Esophagus squamous epithelium (tissue), 5 donors: Measurements from ENCODE around the gene KLK5. TPM values are rescaled to one million over a fixed set of nuclear protein-coding genes. Genes with fewer than 3 reads are reported as not detected.
A peak's percentile ranks its signal among the peaks of the same experiment; 100 is the strongest.

Experiments used
- DNase-seq: peaks from one replicate; lab custom pipeline; 2025; lab: John Stamatoyannopoulos, UW
- H3K27ac ChIP-seq, 4 donors: fragments of 200-600 bp; sonication (generic); one replicate each; pipeline ENCODE4 v1.5.1; 2016 to 2019; ENCODE audit warnings: mild to moderate bottlenecking in 1 of 4
- H3K27me3 ChIP-seq, 4 donors: fragments of 200-600 bp; sonication (generic); 1 replicate in 3 of 4; 2 replicates in 1 of 4; pipeline versions ENCODE4 v1.5.1 to v1.6.0; 2017 to 2021; ENCODE audit warnings: antibody characterized with exemption in 1 of 4
- H3K36me3 ChIP-seq, 3 donors: fragments of 200-600 bp; sonication (generic); one replicate each; pipeline ENCODE4 v1.5.1; 2016 to 2019
- H3K4me1 ChIP-seq, 3 donors: fragments of 200-600 bp; sonication (generic); one replicate each; pipeline ENCODE4 v1.5.1; 2017 to 2019
- H3K4me3 ChIP-seq, 4 donors: fragments of 200-600 bp; sonication (generic); 1 replicate in 3 of 4; 2 replicates in 1 of 4; pipeline ENCODE4 v1.5.1; 2016 to 2019; ENCODE audit warnings: mild to moderate bottlenecking in 2 of 4, moderate library complexity in 1 of 4
- H3K9me3 ChIP-seq, 3 donors: fragments of 200-600 bp; sonication (generic); one replicate each; pipeline ENCODE4 v1.5.1; 2016 to 2019
- CTCF ChIP-seq, 6 experiments: fragments of 450-650 bp in 4 of 6; fragments of 200-600 bp in 2 of 6; sonication (generic) in 2 of 6; IDR thresholded peaks; one replicate each; pipeline ENCODE4 v1.5.1; 2016 to 2019; ENCODE audit warnings: antibody characterized with exemption in 6 of 6, mild to moderate bottlenecking in 4 of 6, moderate library complexity in 4 of 6
- POLR2A ChIP-seq, 4 donors: fragments of 450-650 bp; IDR thresholded peaks; one replicate each; pipeline ENCODE4 v1.6.1; 2017; ENCODE audit warnings: antibody characterized with exemption in 4 of 4, mild to moderate bottlenecking in 4 of 4, moderate library complexity in 3 of 4
- WGBS, 2 donors: methylation state at CpG; one replicate each; pipeline ENCODE4 v1.1.5; 2018; 5-methylcytosine and 5-hydroxymethylcytosine counted together
- intact Hi-C: fragments of 100-400 bp; cut with DNase I; formaldehyde crosslinking; loops from one replicate; pipeline ENCODE4 v1.15.0; 2022
- total RNA-seq, 4 donors: library from RNA; depleted of rRNA; stranded (reverse); fragments of >200 nt; gene quantifications; one replicate each; pipeline ENCODE4 v1.1.0, GENCODE V29; 2016
- donor health status: DM: yes; HTN: yes; CAD: no.

The KLK5 gene
- total RNA-seq, 4 donors from 2014 or later = 5.9 to 84.7 (median 49.9) TPM

DNA sequence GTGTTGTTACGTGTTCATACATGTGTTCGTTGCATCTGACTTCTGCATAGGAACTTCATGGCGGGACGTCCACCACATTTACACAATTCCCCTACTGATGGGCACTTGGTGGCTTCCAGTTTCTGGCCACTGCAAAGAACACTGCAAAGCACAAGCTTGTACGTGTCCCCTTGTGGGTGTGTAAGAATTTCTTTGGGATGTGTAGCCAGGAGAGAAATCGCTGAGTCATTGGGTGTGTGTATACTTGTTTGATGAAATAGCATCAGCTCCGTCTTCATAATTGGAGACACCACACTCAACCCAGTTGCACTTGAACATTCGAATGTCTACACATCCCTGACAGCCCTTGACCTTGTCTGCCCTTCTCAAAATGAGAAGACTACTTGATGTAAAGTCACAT is 19.2 kb downstream of the KLK5 start:
- TF ChIP-seq POLR2A (IDR thresholded peaks at IDR 0.05) = no peak
- no peak for TF ChIP-seq CTCF (IDR thresholded peaks at IDR 0.05)
- Histone ChIP-seq H3K36me3 (no peaks in the 10 kb centered on the region), H3K9me3 (no peaks in the 10 kb centered on the region), H3K27me3 (peaks cover 0 to 35% (median 0%) of the 10 kb centered on the region in 4 donors), H3K4me3 (no peak overlapping the region), H3K4me1 (peaks cover 0 to 65% (median 3%) of the 10 kb centered on the region in 3 donors), H3K27ac (peak overlapping the region; percentile 64 to 89 (median 83))
- intact Hi-C loops = loop anchor here (5.0 kb wide), 1 partner anchor 84 kb away; the partner anchor contains the start of gene KLK10
- 24 to 44% methylated on average over 8 of the region's 8 CpGs for WGBS, 2 donors
- no peak for DNase-seq

- Histone ChIP-seq H3K4me1 (peaks cover 0 to 65% (median 3%) of the 10 kb centered on the region in 3 donors), H3K27me3 (peaks cover 0 to 41% (median 0%) of the 10 kb centered on the region in 4 donors), H3K4me3 (no peak overlapping the region), H3K27ac (peak overlapping the region; percentile 48 to 89 (median 83)), H3K36me3 (no peaks in the 10 kb centered on the region), H3K9me3 (no peaks in the 10 kb centered on the region)
- TF ChIP-seq POLR2A (IDR thresholded peaks at IDR 0.05) (no peak), CTCF (IDR thresholded peaks at IDR 0.05) (no peak)
- DNase-seq = no peak
- 32 to 33% methylated on average over 4 of the region's 4 CpGs for WGBS, 2 donors
- intact Hi-C loops = loop anchor here (5.0 kb wide), 1 partner anchor 85 kb away; the partner anchor contains the start of gene KLK10
Measured at GRCh38 chr19:50932690-50933083, 20.2 kb downstream of the KLK5 start.

DNA sequence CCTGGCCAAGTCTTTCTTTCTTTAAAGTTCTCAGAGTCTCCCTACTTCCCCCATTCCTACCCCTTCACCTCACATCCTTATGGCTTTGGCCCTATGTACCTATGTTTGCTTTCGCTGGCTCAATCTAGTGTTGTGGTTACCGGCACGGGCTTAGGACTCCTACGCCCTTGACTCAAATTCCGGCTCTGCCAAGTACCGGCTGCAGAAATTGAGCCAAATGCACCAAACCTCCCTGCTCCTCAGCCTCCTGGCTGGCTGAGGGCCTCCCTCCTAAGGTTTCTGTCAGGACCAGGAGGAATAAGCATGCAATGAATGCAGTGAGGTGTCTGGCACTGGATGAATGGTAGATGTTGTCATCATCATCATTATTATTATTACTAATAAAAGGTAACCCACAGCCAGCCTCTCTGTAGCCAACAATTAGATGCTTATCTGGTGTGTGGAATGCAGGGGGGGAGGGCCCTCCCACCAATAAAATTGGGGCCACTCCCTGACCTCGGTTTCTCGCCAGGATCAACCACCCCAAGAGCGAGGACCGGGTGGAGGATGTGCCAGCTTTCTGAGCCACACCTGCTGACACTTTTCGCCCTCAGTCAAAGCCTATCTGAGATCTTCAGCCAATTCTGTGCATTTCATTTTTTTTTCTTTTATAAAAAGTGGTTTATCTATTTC is 20.7 kb downstream of the KLK5 start:
- 37 to 45% methylated on average over 9 to 11 of the region's 11 CpGs for WGBS, 2 donors
- no peaks in the 10 kb centered on the region for H3K9me3 ChIP-seq
- peaks cover 0 to 65% (median 3%) of the 10 kb centered on the region in 3 donors for H3K4me1 ChIP-seq
- no peaks in the 10 kb centered on the region for H3K36me3 ChIP-seq
- no peak for DNase-seq
- no peak overlapping the region for H3K4me3 ChIP-seq
- peak overlapping the region; percentile 48 to 89 (median 83) for H3K27ac ChIP-seq
- H3K27me3 ChIP-seq = peaks cover 0 to 46% (median 0%) of the 10 kb centered on the region in 4 donors
- intact Hi-C loops = loop anchor here (5.0 kb wide), 1 partner anchor 85 kb away; the partner anchor contains the start of gene KLK10
- TF ChIP-seq CTCF (IDR thresholded peaks at IDR 0.05) = no peak
- TF ChIP-seq POLR2A (IDR thresholded peaks at IDR 0.05) = no peak

DNA sequence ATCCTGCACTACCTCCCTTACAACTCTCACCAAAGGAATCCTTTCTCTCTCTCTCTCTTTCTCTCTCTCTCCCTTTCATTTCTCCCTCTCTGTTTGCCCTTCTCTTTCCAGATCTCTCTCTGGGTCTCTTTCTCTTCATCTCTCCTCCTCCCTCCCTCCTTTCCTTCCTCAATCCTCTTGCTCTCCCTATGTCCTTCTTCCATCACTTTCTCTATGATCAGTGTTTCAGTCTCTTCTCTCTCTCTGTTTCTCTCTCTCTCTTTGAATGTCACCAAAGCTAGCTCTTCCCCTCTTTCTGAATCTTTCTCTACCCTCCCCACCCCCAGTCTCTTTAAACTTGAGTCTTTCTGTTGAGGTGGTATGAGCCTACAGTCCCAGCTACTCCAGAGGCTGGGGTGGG is 21.8 kb downstream of the KLK5 start:
- intact Hi-C loops = loop anchor here (5.0 kb wide), 1 partner anchor 86 kb away; the partner anchor contains the start of gene KLK10
- TF ChIP-seq CTCF (IDR thresholded peaks at IDR 0.05) (no peak), POLR2A (IDR thresholded peaks at IDR 0.05) (no peak)
- H3K27ac ChIP-seq = peak overlapping the region in 3 of 4 donors; percentile 79 to 89 (median 87)
- no peaks in the 10 kb centered on the region for H3K36me3 ChIP-seq
- peaks cover 0 to 49% (median 0%) of the 10 kb centered on the region in 4 donors for H3K27me3 ChIP-seq
- H3K4me3 ChIP-seq = no peak overlapping the region
- peaks cover 0 to 64% (median 3%) of the 10 kb centered on the region in 3 donors for H3K4me1 ChIP-seq
- DNase-seq = no peak
- no peaks in the 10 kb centered on the region for H3K9me3 ChIP-seq

- WGBS, 2 donors = 67 to 80% methylated on average over 2 to 4 of the region's 5 CpGs
- DNase-seq = no peak
- intact Hi-C loops = loop anchor here (5.0 kb wide), 1 partner anchor 168 kb away; no protein-coding TSS in a partner anchor
Measured at GRCh38 chr19:50928831-50929230, 24.0 kb downstream of the KLK5 start.

More at GRCh38 chr19:50928831-50929230, 24.0 kb downstream of the KLK5 start:
- Histone ChIP-seq H3K9me3 (no peaks in the 10 kb centered on the region), H3K4me3 (no peak overlapping the region), H3K4me1 (peaks cover 0 to 42% (median 3%) of the 10 kb centered on the region in 3 donors), H3K27me3 (peaks cover 0 to 49% (median 0%) of the 10 kb centered on the region in 4 donors), H3K36me3 (no peaks in the 10 kb centered on the region), H3K27ac (no peak overlapping the region)
- TF ChIP-seq CTCF (IDR thresholded peaks at IDR 0.05) = no peak
- no peak for TF ChIP-seq POLR2A (IDR thresholded peaks at IDR 0.05)
